Measurements from ENCODE around the gene PLAC1. TPM values are rescaled to one million over a fixed set of nuclear protein-coding genes. Genes with fewer than 3 reads are reported as not detected.

The PLAC1 gene
- total RNA-seq, 2 donors from 2014 or later: not detected

GRCh38 chrX:134647477-134647877 lies 10.8 kb downstream of the PLAC1 start:
- intact Hi-C loops (cut with DNase I): no loop called here
- H3K9ac ChIP-seq (ENCODE audit: low read depth in 2 of 2, low read length in 2 of 2): no peak overlapping the region
- no peaks in the 10 kb centered on the region for H3K4me1 ChIP-seq
- H3K27me3 ChIP-seq: no peaks in the 10 kb centered on the region
- no peaks in the 10 kb centered on the region for H3K9me3 ChIP-seq
- TF ChIP-seq, protein P1, sequence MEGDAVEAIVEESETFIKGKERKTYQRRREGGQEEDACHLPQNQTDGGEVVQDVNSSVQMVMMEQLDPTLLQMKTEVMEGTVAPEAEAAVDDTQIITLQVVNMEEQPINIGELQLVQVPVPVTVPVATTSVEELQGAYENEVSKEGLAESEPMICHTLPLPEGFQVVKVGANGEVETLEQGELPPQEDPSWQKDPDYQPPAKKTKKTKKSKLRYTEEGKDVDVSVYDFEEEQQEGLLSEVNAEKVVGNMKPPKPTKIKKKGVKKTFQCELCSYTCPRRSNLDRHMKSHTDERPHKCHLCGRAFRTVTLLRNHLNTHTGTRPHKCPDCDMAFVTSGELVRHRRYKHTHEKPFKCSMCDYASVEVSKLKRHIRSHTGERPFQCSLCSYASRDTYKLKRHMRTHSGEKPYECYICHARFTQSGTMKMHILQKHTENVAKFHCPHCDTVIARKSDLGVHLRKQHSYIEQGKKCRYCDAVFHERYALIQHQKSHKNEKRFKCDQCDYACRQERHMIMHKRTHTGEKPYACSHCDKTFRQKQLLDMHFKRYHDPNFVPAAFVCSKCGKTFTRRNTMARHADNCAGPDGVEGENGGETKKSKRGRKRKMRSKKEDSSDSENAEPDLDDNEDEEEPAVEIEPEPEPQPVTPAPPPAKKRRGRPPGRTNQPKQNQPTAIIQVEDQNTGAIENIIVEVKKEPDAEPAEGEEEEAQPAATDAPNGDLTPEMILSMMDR (IDR thresholded peaks at IDR 0.05): no peak
- H3K4me3 ChIP-seq: no peak overlapping the region
- H3K27ac ChIP-seq: no peak overlapping the region
- H3K36me3 ChIP-seq: no peaks in the 10 kb centered on the region
- DNase-seq: no peak

- Histone ChIP-seq H3K4me3 (no peak overlapping the region), H3K27me3 (no peaks in the 10 kb centered on the region), H3K27ac (no peak overlapping the region), H3K9me3 (no peaks in the 10 kb centered on the region), H3K36me3 (no peaks in the 10 kb centered on the region), H3K4me1 (no peaks in the 10 kb centered on the region), H3K9ac (ENCODE audit: low read depth in 2 of 2, low read length in 2 of 2) (no peak overlapping the region)
- TF ChIP-seq, protein P1 (IDR thresholded peaks at IDR 0.05): no peak
- intact Hi-C loops (cut with DNase I): no loop called here
- no peak for DNase-seq
Measured at GRCh38 chrX:134646691-134647090, 11.6 kb downstream of the PLAC1 start.

DNA sequence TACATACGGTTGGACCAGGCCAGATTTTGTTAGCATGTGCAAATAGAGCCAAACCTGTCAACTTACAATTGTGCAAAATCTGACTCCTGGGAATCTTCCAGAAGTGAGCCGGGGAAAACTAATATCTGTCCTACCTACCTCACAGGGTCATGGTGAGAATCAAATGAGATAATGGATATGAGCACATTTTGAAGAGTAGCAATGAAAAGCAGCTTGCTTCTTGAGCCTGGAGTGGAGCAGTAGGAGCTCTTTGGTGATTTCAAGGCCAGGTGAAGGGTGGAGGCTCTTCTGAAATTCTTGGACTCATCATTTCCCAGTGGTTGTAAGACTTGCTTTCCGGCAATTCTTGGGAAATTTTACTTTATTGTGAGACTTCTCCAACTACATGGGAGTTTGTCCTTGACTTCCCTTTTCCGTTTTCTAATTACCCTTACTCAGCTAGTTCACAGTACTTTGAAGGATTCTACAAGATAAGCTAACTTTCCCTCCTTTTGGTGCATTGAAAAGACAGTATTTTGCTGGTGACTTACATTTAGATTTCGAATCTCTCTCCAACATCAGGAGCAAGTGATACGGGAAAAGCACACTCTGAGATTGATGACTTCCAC lies 12.2 kb downstream of the PLAC1 start:
- DNase-seq: no peak
- Histone ChIP-seq H3K9ac (ENCODE audit: low read depth in 2 of 2, low read length in 2 of 2) (no peak overlapping the region), H3K27me3 (no peaks in the 10 kb centered on the region), H3K4me3 (no peak overlapping the region), H3K9me3 (no peaks in the 10 kb centered on the region), H3K4me1 (no peaks in the 10 kb centered on the region), H3K36me3 (no peaks in the 10 kb centered on the region), H3K27ac (no peak overlapping the region)
- intact Hi-C loops (cut with DNase I): no loop called here
- TF ChIP-seq, protein P1 (IDR thresholded peaks at IDR 0.05): no peak

DNA sequence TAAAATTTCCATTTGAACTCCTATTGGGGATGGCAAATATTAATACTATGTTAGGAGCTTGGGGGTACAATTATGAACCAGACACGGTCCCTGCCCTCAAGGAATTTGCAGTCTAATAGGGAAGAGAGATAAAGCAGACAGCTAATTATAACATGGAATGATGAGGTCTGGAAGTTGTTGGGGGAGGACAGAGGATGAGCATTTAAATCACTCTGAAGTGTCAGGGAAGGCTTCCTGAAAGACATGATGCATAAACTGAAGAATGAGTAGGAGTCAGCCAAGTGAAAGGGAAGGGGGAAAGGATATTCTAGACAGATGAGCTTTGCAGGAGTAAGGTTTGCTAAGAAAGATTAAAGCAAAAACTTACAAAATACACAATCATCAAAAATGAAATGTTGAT lies 15.9 kb downstream of the PLAC1 start:
- no peak for DNase-seq
- Histone ChIP-seq H3K4me3 (no peak overlapping the region), H3K27me3 (no peaks in the 10 kb centered on the region), H3K4me1 (no peaks in the 10 kb centered on the region), H3K27ac (no peak overlapping the region), H3K36me3 (no peaks in the 10 kb centered on the region), H3K9me3 (no peaks in the 10 kb centered on the region), H3K9ac (ENCODE audit: low read depth in 2 of 2, low read length in 2 of 2) (no peak overlapping the region)
- TF ChIP-seq, protein P1 (IDR thresholded peaks at IDR 0.05): no peak
- intact Hi-C loops (cut with DNase I): no loop called here

- H3K9ac ChIP-seq (ENCODE audit: low read depth in 2 of 2, low read length in 2 of 2): no peak overlapping the region
- TF ChIP-seq, protein P1 (IDR thresholded peaks at IDR 0.05): no peak
- no peak overlapping the region for H3K27ac ChIP-seq
- H3K4me1 ChIP-seq: no peaks in the 10 kb centered on the region
- intact Hi-C loops (cut with DNase I): no loop called here
- no peaks in the 10 kb centered on the region for H3K36me3 ChIP-seq
- H3K9me3 ChIP-seq: no peaks in the 10 kb centered on the region
- no peaks in the 10 kb centered on the region for H3K27me3 ChIP-seq
- DNase-seq: no peak
- H3K4me3 ChIP-seq: no peak overlapping the region
Measured at GRCh38 chrX:134641346-134641745, 16.9 kb downstream of the PLAC1 start.

Measured in colonic mucosa (tissue), 4 donors.